Stimulated activated CD8-positive, alpha-beta memory T cell treated with anti-CD3 and anti-CD28 coated beads, Interleukin-15, amount 100 ng/mL, for 1 hour (primary cell): ENCODE results near the gene PACS1.
"Not testable (repeated sequence)": the region's sequence is repeated elsewhere in the genome, so short reads cannot be mapped to it uniquely, and the experiment has no call there.

ENCODE experiments used
- DNase-seq: peaks from one replicate; pipeline ENCODE4 v3.0.0-alpha.2; 2020; ENCODE audit warnings: low read depth

The PACS1 gene

DNA sequence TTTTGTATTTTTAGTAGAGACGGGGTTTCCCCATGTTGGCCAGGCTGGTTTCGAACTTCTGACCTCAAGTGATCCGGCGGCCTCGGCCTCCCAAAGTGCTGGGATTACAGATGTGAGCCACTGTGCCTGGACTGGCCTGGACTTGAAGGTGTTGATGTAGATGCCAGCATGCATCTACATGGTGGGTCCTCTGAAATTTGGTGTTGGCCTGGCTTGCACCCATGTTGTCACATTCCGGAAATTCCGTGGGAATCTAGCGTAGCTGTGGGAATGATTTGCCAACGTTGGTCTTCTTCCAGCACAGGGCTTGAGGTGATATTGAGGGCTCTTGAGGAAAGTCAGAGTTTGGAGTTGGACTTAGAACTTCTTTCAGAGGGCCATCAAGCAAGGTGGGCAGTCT lies 6.5 kb downstream of the PACS1 start:
- DNase-seq = no peak

- DNase-seq = no peak
Measured at GRCh38 chr11:66077927-66078326, 7.9 kb downstream of the PACS1 start.

- DNase-seq = not testable (repeated sequence)
Measured at GRCh38 chr11:66078949-66079348, 8.9 kb downstream of the PACS1 start.

- DNase-seq = peak; percentile 67
Measured at GRCh38 chr11:66080055-66080817, 10.2 kb downstream of the PACS1 start.

DNA sequence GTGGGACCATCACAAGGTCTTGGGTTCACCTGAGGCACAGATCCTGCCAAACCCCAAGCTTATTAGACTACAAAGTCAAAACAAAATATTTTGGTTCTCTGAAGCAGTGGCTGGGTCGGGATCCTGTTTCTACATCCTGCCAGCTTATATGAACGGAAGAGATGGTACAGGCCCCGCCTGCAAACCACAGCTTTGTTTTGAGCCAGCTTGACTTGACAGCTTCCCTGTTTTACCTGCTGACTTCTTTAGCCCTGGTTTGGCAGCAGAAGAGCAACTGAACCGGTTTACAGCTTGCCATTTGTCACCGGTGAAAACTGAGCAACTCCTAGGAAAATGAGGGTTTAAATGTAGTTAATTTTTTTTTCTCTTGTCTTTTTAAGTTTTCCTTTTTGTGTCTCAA lies 11.4 kb downstream of the PACS1 start:
- DNase-seq = peak; percentile 56

DNA sequence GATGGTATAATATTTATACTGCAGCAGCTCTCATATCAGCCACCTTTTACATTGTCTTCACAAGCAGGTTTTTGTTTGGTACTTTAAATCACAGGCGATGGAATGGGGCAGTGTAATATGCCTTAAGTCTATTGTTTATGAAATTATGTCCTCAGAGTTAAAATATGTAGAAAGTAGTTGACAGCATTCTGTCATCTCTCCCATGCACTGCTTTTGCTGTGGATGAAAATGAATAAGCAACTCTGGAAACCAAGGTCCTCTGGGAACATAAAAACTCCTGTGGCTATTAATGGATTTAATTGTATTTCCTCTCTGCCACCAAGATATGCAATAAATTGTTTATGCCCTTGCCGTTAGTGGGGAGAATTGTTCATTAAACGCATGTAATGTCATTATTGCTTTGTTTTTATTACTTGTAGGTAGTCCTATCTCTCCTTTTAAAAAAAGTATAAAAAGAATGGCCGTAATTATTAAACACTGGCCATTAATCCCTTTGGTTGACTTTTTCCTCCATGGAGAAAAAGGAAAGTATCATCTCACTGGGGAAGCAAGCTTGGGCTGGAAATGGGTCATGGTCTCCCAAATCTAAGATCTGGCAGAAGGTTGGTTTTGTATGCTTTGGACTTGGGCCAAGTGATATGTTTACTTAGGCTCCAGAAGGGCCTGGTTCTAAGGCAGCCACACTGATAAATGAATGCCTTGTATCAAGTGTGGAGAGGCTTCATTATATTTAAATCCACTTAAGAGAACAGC lies 13.1 kb downstream of the PACS1 start:
- no peak for DNase-seq

DNA sequence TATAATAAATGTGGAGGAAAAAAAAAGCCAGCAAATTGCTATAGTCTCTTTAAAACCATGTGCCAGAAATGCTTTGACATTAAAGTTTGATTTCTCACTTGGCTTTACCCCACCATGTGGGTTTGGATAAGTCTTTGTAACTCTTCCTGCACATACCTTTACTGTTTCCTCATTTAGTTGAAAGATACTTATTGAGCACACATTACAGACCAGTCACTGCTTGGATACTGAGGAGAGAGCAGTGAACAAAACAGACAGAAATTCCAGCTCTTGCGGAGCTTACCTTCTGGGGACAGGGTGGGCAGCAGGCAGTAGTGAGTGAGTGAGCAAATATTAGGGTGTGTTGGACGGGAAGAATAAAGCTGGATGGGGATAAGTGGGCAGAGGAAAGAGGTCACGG lies 13.7 kb downstream of the PACS1 start:
- DNase-seq = no peak

- no peak for DNase-seq
Measured at GRCh38 chr11:66084821-66085475, 14.9 kb downstream of the PACS1 start.

DNA sequence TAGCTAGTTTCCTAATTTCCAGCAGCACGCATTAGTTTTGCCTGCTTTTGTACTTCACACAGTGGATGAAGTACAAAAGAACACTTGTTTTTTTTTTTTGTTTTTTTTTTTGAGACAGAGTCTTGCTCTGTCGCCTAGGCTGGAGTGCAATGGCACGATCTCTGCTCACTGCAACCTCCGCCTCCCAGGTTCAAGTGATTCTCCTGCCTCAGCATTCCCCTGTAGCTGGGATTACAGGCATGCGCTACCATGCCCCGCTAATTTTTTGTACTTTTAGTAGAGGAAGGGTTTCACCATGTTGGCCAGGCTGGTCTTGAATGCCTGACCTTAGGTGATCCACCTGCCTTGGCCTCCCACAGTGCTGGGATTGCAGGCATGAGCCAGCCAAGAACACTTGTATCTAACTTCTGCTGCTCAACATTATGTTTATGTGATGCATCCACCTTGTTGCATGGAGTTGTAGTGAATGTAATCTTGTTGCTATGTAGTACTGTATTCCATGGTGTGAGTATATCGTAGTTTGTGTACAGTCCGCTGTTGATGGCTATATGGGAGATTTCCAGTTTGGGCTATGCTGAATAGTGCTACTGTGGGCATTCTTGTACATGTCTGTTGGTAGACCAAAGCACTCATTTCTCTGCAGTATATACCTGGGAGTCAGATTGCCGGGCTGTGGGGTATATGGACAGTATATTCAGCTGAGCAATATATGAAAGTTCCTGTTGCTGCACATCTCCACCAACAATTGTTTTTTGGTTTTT lies 17.3 kb downstream of the PACS1 start:
- no peak for DNase-seq

DNA sequence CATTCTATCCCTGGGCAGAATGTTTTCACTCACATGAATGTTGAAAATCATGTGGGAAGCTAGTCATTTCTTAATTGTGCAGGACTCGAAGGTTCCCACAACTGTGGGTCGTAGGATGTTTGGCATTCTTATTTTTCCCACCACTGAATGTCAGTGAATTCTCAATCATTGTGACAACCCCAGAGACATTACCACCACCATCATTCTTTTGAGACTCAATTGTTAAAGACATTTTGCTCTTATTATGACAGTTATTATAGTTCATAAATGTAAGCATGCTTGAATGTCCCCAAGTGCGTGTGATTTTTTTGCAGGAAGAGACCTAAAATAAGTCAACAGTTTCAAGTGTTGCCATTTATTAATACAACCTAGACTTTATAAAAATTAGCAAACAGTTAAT lies 19.0 kb downstream of the PACS1 start:
- no peak for DNase-seq

GRCh38 chr11:66090288-66090687 lies 20.2 kb downstream of the PACS1 start:
- DNase-seq = no peak

GRCh38 chr11:66092125-66092524 lies 22.1 kb downstream of the PACS1 start:
- DNase-seq = not testable (repeated sequence)

- not testable (repeated sequence) for DNase-seq
Measured at GRCh38 chr11:66099746-66100145, 29.7 kb downstream of the PACS1 start.

GRCh38 chr11:66100272-66101065 lies 30.4 kb downstream of the PACS1 start:
- DNase-seq = peak; percentile 17

- DNase-seq = no peak
Measured at GRCh38 chr11:66101066-66101464, 31.0 kb downstream of the PACS1 start.

DNA sequence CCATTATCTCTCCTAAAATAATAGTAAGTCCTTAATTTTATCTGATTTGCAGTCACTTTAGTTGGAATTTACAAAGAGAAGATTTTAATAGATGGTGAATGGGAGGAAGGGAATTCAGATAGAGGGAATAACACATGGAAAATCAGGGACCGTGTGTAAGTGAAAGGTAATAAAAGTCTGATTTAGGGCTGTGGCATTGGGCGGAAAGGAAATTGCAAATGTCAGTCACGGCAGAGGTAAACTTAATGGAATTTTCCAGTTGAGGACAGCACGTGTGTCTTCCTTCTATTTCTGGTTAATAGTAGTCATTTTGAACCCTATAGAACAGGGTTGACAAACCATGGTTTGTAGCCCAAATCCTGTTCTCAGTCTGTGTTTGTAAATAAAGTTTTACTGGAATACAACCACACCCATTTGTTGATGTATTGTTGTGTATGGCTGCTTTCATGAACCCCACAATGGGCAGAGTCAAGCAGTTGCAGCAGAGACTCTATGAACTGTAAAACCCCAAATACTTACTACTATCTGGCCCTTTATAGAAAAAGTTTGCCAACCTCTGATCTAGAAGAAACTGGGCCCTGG lies 34.1 kb downstream of the PACS1 start:
- no peak for DNase-seq

- no peak for DNase-seq
Measured at GRCh38 chr11:66106786-66107599, 36.9 kb downstream of the PACS1 start.

- DNase-seq = no peak
Measured at GRCh38 chr11:66107600-66108510, 37.8 kb downstream of the PACS1 start.

DNA sequence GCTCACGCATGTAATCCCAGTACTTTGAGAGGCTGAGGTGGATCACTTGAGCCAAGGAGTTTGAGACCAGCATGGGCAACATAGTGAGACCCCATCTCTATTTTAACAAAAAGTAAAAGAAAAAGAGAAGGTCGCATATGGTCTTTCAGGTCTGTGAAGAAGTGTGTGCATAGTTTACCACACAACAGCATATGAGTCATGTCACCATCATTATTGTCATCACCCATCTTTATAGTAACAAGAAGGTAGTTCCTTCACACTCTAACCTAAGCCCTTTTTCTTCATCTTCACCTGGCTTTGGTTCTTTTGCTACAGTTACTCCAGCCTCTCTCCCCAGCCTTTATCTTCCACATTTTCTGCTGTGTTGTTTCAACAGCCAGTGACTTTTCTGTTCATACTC lies 39.2 kb downstream of the PACS1 start:
- no peak for DNase-seq
